HEK293 (cell line): ENCODE measurements around the gene SEZ6L.

Experiments used
- CTCF ChIA-PET: fragments of 350-600 bp; formaldehyde crosslinking; extraction: SDS; loops from one replicate; lab custom pipeline; 2021; ENCODE audit warnings: antibody characterized with exemption; lab: Yijun Ruan, JAX
- POLR2A ChIA-PET: fragments of 300-600 bp; formaldehyde crosslinking; extraction: SDS; loops from one replicate; lab custom pipeline; 2020; ENCODE audit warnings: antibody characterized with exemption, inconsistent platforms; lab: Yijun Ruan, JAX
- H3K27ac ChIP-seq: fragments of 200-500 bp; sonication (Bioruptor generic); 2 replicates; pipeline ENCODE4 v1.5.1; 2014; ENCODE audit warnings: low read depth, low read length, control low read depth, inconsistent platforms; ENCODE audit errors: extremely low read depth
- H3K36me3 ChIP-seq, 2 experiments: fragments of 200-500 bp in 1 of 2; sonication (Bioruptor generic) in 1 of 2; 1 replicate in 1 of 2; 2 replicates in 1 of 2; pipeline ENCODE4 v1.5.1; 2014 to 2017; ENCODE audit warnings: inconsistent platforms in 2 of 2, low read length in 2 of 2; ENCODE audit not compliant: control insufficient read depth in 2 of 2, insufficient read depth in 1 of 2
- H3K4me1 ChIP-seq: fragments of 200-500 bp; sonication (Bioruptor generic); 2 replicates; pipeline ENCODE4 v1.5.1; 2014; ENCODE audit warnings: mild to moderate bottlenecking, low read length, inconsistent platforms; ENCODE audit not compliant: control insufficient read depth, insufficient read depth
- H3K4me3 ChIP-seq: 2 replicates; pipeline ENCODE4 v1.5.1; 2011; ENCODE audit warnings: low read depth, mild to moderate bottlenecking, control low read depth, low read length, moderate library complexity
- H3K9me3 ChIP-seq: fragments of 200-500 bp; sonication (Bioruptor generic); 2 replicates; pipeline ENCODE4 v1.5.1; 2014; ENCODE audit warnings: low read depth, low read length, inconsistent platforms; ENCODE audit not compliant: control insufficient read depth, insufficient read depth
- GLIS2 ChIP-seq: fragments of 450-650 bp; formaldehyde crosslinking; IDR thresholded peaks from 2 replicates; pipeline ENCODE4 v1.5.1; 2016; ENCODE audit warnings: missing biosample characterization, missing genetic modification characterization
- PRDM10 ChIP-seq: fragments of 450-650 bp; formaldehyde crosslinking; IDR thresholded peaks from 2 replicates; pipeline ENCODE4 v1.5.1; 2016; ENCODE audit warnings: missing biosample characterization, missing genetic modification characterization
- ZFP41 ChIP-seq: fragments of 450-650 bp; formaldehyde crosslinking; IDR thresholded peaks from 2 replicates; pipeline ENCODE4 v1.5.1; 2016; ENCODE audit warnings: missing biosample characterization, missing genetic modification characterization, borderline replicate concordance
- ZNF169 ChIP-seq: fragments of 450-650 bp; formaldehyde crosslinking; IDR thresholded peaks from 2 replicates; pipeline ENCODE4 v1.5.1; 2016; ENCODE audit warnings: missing biosample characterization, missing genetic modification characterization
- ZNF362 ChIP-seq: fragments of 450-650 bp; formaldehyde crosslinking; IDR thresholded peaks from 2 replicates; pipeline ENCODE4 v1.5.1; 2016; ENCODE audit warnings: missing biosample characterization, missing genetic modification characterization
- ZNF585B ChIP-seq: fragments of 450-650 bp; formaldehyde crosslinking; IDR thresholded peaks from 2 replicates; pipeline ENCODE4 v1.5.1; 2016; ENCODE audit warnings: missing biosample characterization, missing genetic modification characterization
- ZNF776 ChIP-seq: fragments of 450-650 bp; formaldehyde crosslinking; IDR thresholded peaks from 2 replicates; pipeline ENCODE4 v1.5.0; 2017; ENCODE audit warnings: missing biosample characterization, missing genetic modification characterization, borderline replicate concordance
- ZNF837 ChIP-seq: fragments of 450-650 bp; formaldehyde crosslinking; IDR thresholded peaks from 2 replicates; pipeline ENCODE4 v1.5.1; 2016; ENCODE audit warnings: missing biosample characterization, missing genetic modification characterization

Gene SEZ6L

GRCh38 chr22:26432619-26433311, 263.5 kb downstream of the SEZ6L start:
- ChIA-PET CTCF (interaction anchor here (0.7 kb wide), 1 partner anchor 68 kb away, joined by 3 read pairs; no protein-coding TSS in a partner anchor), POLR2A (no interaction called here)
- no peaks in the 10 kb centered on the region for H3K9me3 ChIP-seq
- H3K4me1 ChIP-seq, result no peaks in the 10 kb centered on the region; the same call in 1 of the 2 replicates
- no peak overlapping the region for H3K27ac ChIP-seq
- TF ChIP-seq ZNF585B (tag by site-specific recombination) (no peak), ZNF362 (tag by site-specific recombination) (no peak), GLIS2 (tag by site-specific recombination) (no peak), ZNF169 (tag by site-specific recombination) (no peak), ZFP41 (tag by site-specific recombination) (no peak), ZNF837 (tag by site-specific recombination) (no peak), PRDM10 (peak; percentile 58), ZNF776 (tag by site-specific recombination) (no peak)
- H3K4me3 ChIP-seq, result no peak overlapping the region
- peaks cover 0 to 25% of the 10 kb centered on the region in 2 experiments; a peak in 1 of 3 replicates for H3K36me3 ChIP-seq
